OCI-M2 (cell line): ENCODE results near the gene ZNF207.
"Not testable (repeated sequence)": the region's sequence is repeated elsewhere in the genome, so short reads cannot be mapped to it uniquely, and the experiment has no call there.

ENCODE experiments used
- DNase-seq: peaks from one replicate; lab custom pipeline; 2025; ENCODE audit not compliant: unreplicated experiment; lab: John Stamatoyannopoulos, UW

The ZNF207 gene

GRCh38 chr17:32385121-32385520 is 35.2 kb downstream of the ZNF207 start:
- DNase-seq = no peak

GRCh38 chr17:32385971-32386370 is 36.0 kb downstream of the ZNF207 start:
- no peak for DNase-seq

- no peak for DNase-seq
Observed at GRCh38 chr17:32386844-32387243, 36.9 kb downstream of the ZNF207 start.

- DNase-seq = not testable (repeated sequence)
Observed at GRCh38 chr17:32388128-32388527, 38.2 kb downstream of the ZNF207 start.

- DNase-seq = no peak
Observed at GRCh38 chr17:32388613-32389459, 38.9 kb downstream of the ZNF207 start.

- DNase-seq = no peak
Observed at GRCh38 chr17:32393904-32394303, 43.9 kb downstream of the ZNF207 start.

- no peak for DNase-seq
Observed at GRCh38 chr17:32396343-32396742, 46.4 kb downstream of the ZNF207 start.

- no peak for DNase-seq
Observed at GRCh38 chr17:32398946-32399345, 49.0 kb downstream of the ZNF207 start.

GRCh38 chr17:32410085-32410484 is 60.1 kb downstream of the ZNF207 start:
- DNase-seq = not testable (repeated sequence)

GRCh38 chr17:32426894-32427293 is 76.9 kb downstream of the ZNF207 start:
- DNase-seq = no peak

GRCh38 chr17:32429598-32429997 is 79.6 kb downstream of the ZNF207 start:
- no peak for DNase-seq
